ENCODE results near the gene COL6A1.

- TF ChIP-seq CTCF (IDR thresholded peaks at IDR 0.05; ENCODE audit: borderline replicate concordance, extremely low read depth, low read length, poor library complexity, severe bottlenecking) (no peak), EZH2 (IDR thresholded peaks at IDR 0.05; ENCODE audit: borderline replicate concordance, low read depth, low read length, severe bottlenecking) (no peak)
Observed at GRCh38 chr21:45938453-45938755, 43.2 kb upstream of the COL6A1 start.
